Chondrocyte (in vitro differentiated cells): ENCODE results near the gene PACS2. TPM values are rescaled to one million over a fixed set of nuclear protein-coding genes. Genes with fewer than 3 reads are reported as not detected.

ENCODE experiments used
- DNase-seq: peaks from one replicate; pipeline ENCODE4 v3.0.0; 2021; ENCODE audit warnings: mixed read lengths, low spot score
- H3K27ac Mint-ChIP-seq: one replicate; pipeline ENCODE4 v1.8.0; 2021; ENCODE audit warnings: mild to moderate bottlenecking, moderate library complexity, mixed read lengths; ENCODE audit not compliant: unreplicated experiment
- H3K27me3 Mint-ChIP-seq: 2 replicates; pipeline ENCODE4 v1.8.0; 2021; ENCODE audit warnings: low read depth, mixed read lengths
- H3K36me3 Mint-ChIP-seq: 2 replicates; pipeline ENCODE4 v1.8.0; 2021; ENCODE audit warnings: low read depth, mixed read lengths
- H3K4me1 Mint-ChIP-seq: 2 replicates; pipeline ENCODE4 v1.8.0; 2021; ENCODE audit warnings: low read depth, mild to moderate bottlenecking, mixed read lengths
- H3K4me3 Mint-ChIP-seq: one replicate; pipeline ENCODE4 v1.8.0; 2021; ENCODE audit warnings: mild to moderate bottlenecking, moderate library complexity, mixed read lengths; ENCODE audit not compliant: unreplicated experiment
- H3K9me3 Mint-ChIP-seq: 2 replicates; pipeline ENCODE4 v1.8.0; 2021; ENCODE audit warnings: low read depth, mixed read lengths
- CTCF ChIP-seq: fragments of 200-600 bp; sonication (generic); IDR thresholded peaks from 2 replicates; pipeline ENCODE4 v1.5.0; 2021; ENCODE audit warnings: antibody characterized with exemption, mild to moderate bottlenecking, moderate library complexity
- total RNA-seq: library from RNA; stranded (reverse); gene quantifications from 3 replicates; pipeline ENCODE4 v1.2.1, GENCODE V29; 2021

The PACS2 gene
- total RNA-seq, 1 donor from 2014 or later: 82.6 TPM

GRCh38 chr14:105316968-105317510 is 2.5 kb downstream of the PACS2 start:
- H3K27ac Mint-ChIP-seq: peak overlapping the region; percentile 17
- no peaks in the 10 kb centered on the region for H3K36me3 Mint-ChIP-seq

GRCh38 chr14:105317546-105317945 is 3.0 kb downstream of the PACS2 start:
- Mint-ChIP-seq H3K36me3 (peaks cover 1% of the 10 kb centered on the region), H3K4me1 (peaks cover 34% of the 10 kb centered on the region), H3K4me3 (no peak overlapping the region), H3K9me3 (no peaks in the 10 kb centered on the region), H3K27me3 (no peaks in the 10 kb centered on the region), H3K27ac (peak overlapping the region; percentile 47)
- DNase-seq: no peak
- no peak for TF ChIP-seq CTCF

More at GRCh38 chr14:105316968-105317510, 2.5 kb downstream of the PACS2 start:
- DNase-seq: no peak
- H3K9me3 Mint-ChIP-seq: no peaks in the 10 kb centered on the region
- H3K4me1 Mint-ChIP-seq: peaks cover 33% of the 10 kb centered on the region
- no peak for TF ChIP-seq CTCF
- H3K4me3 Mint-ChIP-seq: peak overlapping the region; percentile 28
- no peaks in the 10 kb centered on the region for H3K27me3 Mint-ChIP-seq

GRCh38 chr14:105322791-105323556 is 8.4 kb downstream of the PACS2 start:
- no peak for TF ChIP-seq CTCF
- DNase-seq: no peak
- H3K4me3 Mint-ChIP-seq: no peak overlapping the region
- no peaks in the 10 kb centered on the region for H3K27me3 Mint-ChIP-seq
- peak overlapping the region; percentile 12 for H3K27ac Mint-ChIP-seq
- H3K9me3 Mint-ChIP-seq: no peaks in the 10 kb centered on the region
- peaks cover 4% of the 10 kb centered on the region for H3K36me3 Mint-ChIP-seq
- H3K4me1 Mint-ChIP-seq: peaks cover 22% of the 10 kb centered on the region

GRCh38 chr14:105323663-105324062 is 9.1 kb downstream of the PACS2 start:
- Mint-ChIP-seq H3K9me3 (no peaks in the 10 kb centered on the region), H3K27me3 (no peaks in the 10 kb centered on the region)

More at GRCh38 chr14:105323663-105324062, 9.1 kb downstream of the PACS2 start:
- Mint-ChIP-seq H3K4me3 (no peak overlapping the region), H3K36me3 (peaks cover 4% of the 10 kb centered on the region), H3K4me1 (peaks cover 24% of the 10 kb centered on the region), H3K27ac (no peak overlapping the region)
- no peak for DNase-seq
- TF ChIP-seq CTCF: no peak
